ENCODE results near the gene ROM1. TPM values are rescaled to one million over a fixed set of nuclear protein-coding genes. Genes with fewer than 3 reads are reported as not detected.

The ROM1 gene
- total RNA-seq, 1 donor from 2014 or later = 2.0 TPM

DNA sequence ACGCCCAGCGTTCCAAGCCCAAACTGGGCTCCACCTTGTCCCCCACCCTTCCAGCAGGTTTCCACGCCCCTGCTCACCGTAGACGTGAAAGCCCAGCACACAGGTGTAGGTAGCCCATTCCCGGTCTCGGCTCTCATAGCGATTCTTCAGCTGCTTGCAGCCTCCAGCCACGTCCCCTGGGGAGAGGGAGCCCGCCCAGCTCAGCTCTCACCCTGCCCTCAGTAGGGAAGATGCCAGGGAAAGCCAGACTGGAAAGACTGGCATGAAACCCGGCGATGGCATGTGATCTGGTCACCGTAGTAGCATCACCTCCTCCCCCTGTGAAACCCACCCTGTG is 10.0 kb upstream of the ROM1 start:
- TF ChIP-seq, protein P1, sequence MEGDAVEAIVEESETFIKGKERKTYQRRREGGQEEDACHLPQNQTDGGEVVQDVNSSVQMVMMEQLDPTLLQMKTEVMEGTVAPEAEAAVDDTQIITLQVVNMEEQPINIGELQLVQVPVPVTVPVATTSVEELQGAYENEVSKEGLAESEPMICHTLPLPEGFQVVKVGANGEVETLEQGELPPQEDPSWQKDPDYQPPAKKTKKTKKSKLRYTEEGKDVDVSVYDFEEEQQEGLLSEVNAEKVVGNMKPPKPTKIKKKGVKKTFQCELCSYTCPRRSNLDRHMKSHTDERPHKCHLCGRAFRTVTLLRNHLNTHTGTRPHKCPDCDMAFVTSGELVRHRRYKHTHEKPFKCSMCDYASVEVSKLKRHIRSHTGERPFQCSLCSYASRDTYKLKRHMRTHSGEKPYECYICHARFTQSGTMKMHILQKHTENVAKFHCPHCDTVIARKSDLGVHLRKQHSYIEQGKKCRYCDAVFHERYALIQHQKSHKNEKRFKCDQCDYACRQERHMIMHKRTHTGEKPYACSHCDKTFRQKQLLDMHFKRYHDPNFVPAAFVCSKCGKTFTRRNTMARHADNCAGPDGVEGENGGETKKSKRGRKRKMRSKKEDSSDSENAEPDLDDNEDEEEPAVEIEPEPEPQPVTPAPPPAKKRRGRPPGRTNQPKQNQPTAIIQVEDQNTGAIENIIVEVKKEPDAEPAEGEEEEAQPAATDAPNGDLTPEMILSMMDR (IDR thresholded peaks at IDR 0.05; ENCODE audit: borderline replicate concordance) = no peak
- no peak for DNase-seq

DNA sequence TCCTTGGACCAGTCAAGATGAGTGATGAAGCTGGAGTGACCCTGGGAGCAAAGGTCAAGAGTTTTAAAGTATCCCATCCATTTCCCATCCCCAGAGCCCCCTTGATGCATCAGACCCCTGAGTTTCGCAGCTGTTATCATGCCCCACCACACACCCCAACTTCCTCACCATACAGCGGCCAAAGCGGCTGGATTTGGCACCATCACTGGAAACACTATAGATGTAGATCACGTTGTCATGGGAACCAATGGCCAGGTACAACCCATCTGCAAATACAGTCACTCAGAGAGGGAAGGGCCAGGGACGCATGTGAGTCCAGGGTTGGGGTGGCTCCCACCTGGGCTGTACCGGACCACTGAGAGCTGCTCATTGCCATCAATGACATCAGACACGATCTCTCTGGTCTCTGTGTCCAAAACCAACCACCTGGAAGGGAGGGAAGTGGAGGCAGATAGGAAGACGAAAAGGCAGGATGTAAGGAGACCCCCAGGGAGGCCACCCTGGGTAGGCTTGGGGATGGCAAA is 9.2 kb upstream of the ROM1 start:
- Histone ChIP-seq H3K27me3 (ENCODE audit: low read depth) (no peaks in the 10 kb centered on the region), H3K36me3 (peaks cover 29% of the 10 kb centered on the region), H3K27ac (replicated peaks) (no peak overlapping the region), H3K4me1 (peaks cover 43% of the 10 kb centered on the region), H3K9me3 (replicated peaks) (no peaks in the 10 kb centered on the region), H3K4me3 (no peak overlapping the region)
- no peak for DNase-seq
- intact Hi-C loops (cut with micrococcal nuclease) = no loop called here
- TF ChIP-seq, protein P1 (IDR thresholded peaks at IDR 0.05; ENCODE audit: borderline replicate concordance) = no peak

More for the DNA sequence above, 10.0 kb upstream of the ROM1 start:
- intact Hi-C loops (cut with micrococcal nuclease) = no loop called here
- Histone ChIP-seq H3K4me1 (peaks cover 51% of the 10 kb centered on the region), H3K4me3 (peak overlapping the region; percentile 80), H3K9me3 (replicated peaks) (no peaks in the 10 kb centered on the region), H3K27me3 (ENCODE audit: low read depth) (no peaks in the 10 kb centered on the region), H3K36me3 (peaks cover 35% of the 10 kb centered on the region), H3K27ac (replicated peaks) (peak overlapping the region; percentile 95)

DNA sequence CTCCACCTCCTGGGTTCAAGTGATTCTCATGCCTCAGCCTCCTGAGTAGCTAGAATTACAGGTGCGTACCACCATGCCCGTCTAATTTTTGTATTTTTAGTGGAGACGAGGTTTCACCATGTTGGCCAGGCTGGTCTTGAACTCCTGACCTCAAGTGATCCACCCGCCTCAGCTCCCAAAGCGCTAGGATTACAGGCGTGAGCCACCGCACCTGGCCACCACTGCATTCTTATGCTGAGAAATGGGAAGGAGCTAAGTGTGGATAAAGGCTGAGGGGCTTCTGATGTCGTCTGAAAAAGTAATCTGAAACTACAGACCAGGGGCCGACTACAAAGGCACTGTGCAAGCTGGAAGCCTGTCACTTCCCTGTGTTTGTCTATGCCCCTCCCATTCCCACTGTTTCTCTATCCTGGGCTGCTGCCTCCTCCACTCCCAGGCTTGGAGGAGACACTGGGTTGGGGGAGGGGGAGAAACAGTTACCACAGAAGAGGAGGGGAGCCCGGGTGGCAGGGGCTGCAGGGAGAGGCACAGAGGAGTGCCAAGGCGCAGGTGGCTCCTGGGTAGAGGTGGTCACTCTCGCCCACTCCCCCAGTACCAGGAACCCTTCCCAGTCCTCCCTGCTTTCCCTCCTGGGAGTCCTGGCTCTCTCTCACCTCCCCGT is 8.5 kb upstream of the ROM1 start:
- DNase-seq = no peak
- Histone ChIP-seq H3K4me1 (peaks cover 36% of the 10 kb centered on the region), H3K27me3 (ENCODE audit: low read depth) (no peaks in the 10 kb centered on the region), H3K9me3 (replicated peaks) (no peaks in the 10 kb centered on the region), H3K36me3 (peaks cover 36% of the 10 kb centered on the region), H3K27ac (replicated peaks) (no peak overlapping the region), H3K4me3 (no peak overlapping the region)
- TF ChIP-seq, protein P1 (IDR thresholded peaks at IDR 0.05; ENCODE audit: borderline replicate concordance) = no peak
- intact Hi-C loops (cut with micrococcal nuclease) = no loop called here

DNA sequence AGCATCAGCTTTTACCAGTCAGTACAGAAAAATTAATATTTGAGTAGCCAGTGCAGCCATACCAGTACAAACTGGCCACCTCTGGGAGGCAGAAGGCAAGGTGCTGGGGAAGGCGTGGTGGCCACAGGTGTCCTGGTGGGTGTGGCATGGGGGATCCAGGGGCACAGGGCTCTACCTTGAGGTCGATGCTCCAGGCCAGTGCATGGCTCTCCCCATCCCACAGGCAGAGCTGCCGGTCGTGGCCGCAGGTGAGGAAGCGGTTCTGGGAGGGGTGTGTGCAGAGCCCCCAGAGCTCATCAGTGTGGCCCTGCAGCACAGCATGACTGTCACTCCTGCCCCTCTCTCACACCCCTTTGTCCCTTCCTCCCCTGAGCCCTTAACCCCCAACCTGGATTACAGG is 7.6 kb upstream of the ROM1 start:
- Histone ChIP-seq H3K4me1 (peaks cover 36% of the 10 kb centered on the region), H3K9me3 (replicated peaks) (no peaks in the 10 kb centered on the region), H3K27me3 (ENCODE audit: low read depth) (no peaks in the 10 kb centered on the region), H3K27ac (replicated peaks) (no peak overlapping the region), H3K4me3 (no peak overlapping the region), H3K36me3 (peaks cover 37% of the 10 kb centered on the region)
- DNase-seq = no peak
- intact Hi-C loops (cut with micrococcal nuclease) = no loop called here
- TF ChIP-seq, protein P1 (IDR thresholded peaks at IDR 0.05; ENCODE audit: borderline replicate concordance) = no peak

DNA sequence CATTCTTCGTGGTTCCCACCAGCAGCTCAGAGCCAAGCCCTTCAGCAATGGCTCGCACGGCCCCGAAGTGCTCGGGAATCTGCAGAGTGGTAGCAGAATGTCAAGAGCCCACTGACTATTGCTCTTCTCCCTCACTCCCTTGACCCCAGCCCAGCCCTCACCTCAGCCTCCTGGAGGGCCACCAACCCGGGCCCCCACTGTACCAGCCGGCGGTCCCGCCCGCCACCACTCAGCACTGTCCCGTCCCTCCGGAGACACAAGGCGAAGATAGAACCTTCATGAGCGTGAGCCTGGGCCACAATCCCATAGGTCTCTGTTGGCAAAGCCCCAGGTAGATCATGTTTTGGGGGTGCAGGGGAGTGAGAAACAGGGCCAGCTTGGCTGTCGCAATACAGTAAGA is 7.2 kb upstream of the ROM1 start:
- no peak overlapping the region for H3K4me3 ChIP-seq
- intact Hi-C loops (cut with micrococcal nuclease) = no loop called here
- no peak for DNase-seq
- H3K36me3 ChIP-seq = peaks cover 37% of the 10 kb centered on the region
- peaks cover 36% of the 10 kb centered on the region for H3K4me1 ChIP-seq
- no peak overlapping the region for H3K27ac ChIP-seq (replicated peaks)
- TF ChIP-seq, protein P1 (IDR thresholded peaks at IDR 0.05; ENCODE audit: borderline replicate concordance) = no peak
- no peaks in the 10 kb centered on the region for H3K9me3 ChIP-seq (replicated peaks)
- H3K27me3 ChIP-seq (ENCODE audit: low read depth) = no peaks in the 10 kb centered on the region
